ENCODE results near the gene TRIM65. TPM values are rescaled to one million over a fixed set of nuclear protein-coding genes. Genes with fewer than 3 reads are reported as not detected.

The TRIM65 gene
- total and polyA plus RNA-seq, 12 donors: 4.1 to 46.9 (median 14.5) TPM

- H3K9me3 ChIP-seq (replicated peaks in 1 of 3): no peaks in the 10 kb centered on the region
- H3K4me1 ChIP-seq (replicated peaks in 1 of 2): peaks cover 13 to 30% of the 10 kb centered on the region in 2 donors
- H3K4me3 ChIP-seq: no peak overlapping the region
- no peaks in the 10 kb centered on the region for H3K27me3 ChIP-seq
- 91 to 97% (median 94%) methylated on average over 14 to 16 of the region's 16 CpGs for WGBS, 4 donors
- peak in 1 of 7 donors; percentile 19 for DNase-seq
- no peak overlapping the region for H3K27ac ChIP-seq
- TF ChIP-seq POLR2A (IDR thresholded peaks at IDR 0.05) (no peak), CTCF (IDR thresholded peaks at IDR 0.05) (no peak)
- H3K36me3 ChIP-seq (replicated peaks in 1 of 2): peaks cover 0 to 50% of the 10 kb centered on the region in 2 donors
- intact Hi-C loops (cut with DNase I): loop anchor here in 1 of 2 donors (10.0 kb wide), 1 partner anchor 124 kb away; a partner anchor contains a TSS
Observed at GRCh38 chr17:75898791-75899190, 2.0 kb upstream of the TRIM65 start.

- no peak for TF ChIP-seq POLR2A (IDR thresholded peaks at IDR 0.05)
- no peak for TF ChIP-seq CTCF (IDR thresholded peaks at IDR 0.05)
- intact Hi-C loops (cut with DNase I): loop anchor here in 1 of 2 donors (10.0 kb wide), 1 partner anchor 123 kb away; a partner anchor contains a TSS
- 79 to 92% (median 87%) methylated on average over 5 to 8 of the region's 8 CpGs for WGBS, 4 donors
- Histone ChIP-seq H3K4me3 (no peak overlapping the region), H3K4me1 (replicated peaks in 1 of 2) (peaks cover 11 to 23% of the 10 kb centered on the region in 2 donors), H3K27me3 (no peaks in the 10 kb centered on the region), H3K36me3 (replicated peaks in 1 of 2) (peaks cover 0 to 48% of the 10 kb centered on the region in 2 donors), H3K27ac (no peak overlapping the region), H3K9me3 (replicated peaks in 1 of 3) (no peaks in the 10 kb centered on the region)
- peak in 2 of 7 donors; percentile 26 to 56 for DNase-seq
Observed at GRCh38 chr17:75898065-75898464, 1.3 kb upstream of the TRIM65 start.

GRCh38 chr17:75897160-75898019 lies 639 bp upstream of the TRIM65 start:
- intact Hi-C loops (cut with DNase I): loop anchor here in 1 of 2 donors (10.0 kb wide), 1 partner anchor 123 kb away; a partner anchor contains a TSS
- TF ChIP-seq POLR2A (IDR thresholded peaks at IDR 0.05) (no peak), CTCF (IDR thresholded peaks at IDR 0.05) (no peak)
- Histone ChIP-seq H3K4me3 (peak overlapping the region in 2 of 4 donors; percentile 61 to 84), H3K36me3 (replicated peaks in 1 of 2) (peaks cover 0 to 42% of the 10 kb centered on the region in 2 donors), H3K27ac (peak overlapping the region in 4 of 5 donors; percentile 81 to 96 (median 88)), H3K9me3 (replicated peaks in 1 of 3) (no peaks in the 10 kb centered on the region), H3K27me3 (no peaks in the 10 kb centered on the region), H3K4me1 (replicated peaks in 1 of 2) (peaks cover 11 to 22% of the 10 kb centered on the region in 2 donors)
- 52 to 90% (median 68%) methylated on average over 12 to 37 of the region's 37 CpGs for WGBS, 4 donors
- DNase-seq: peak in 3 of 7 donors; percentile 27 to 65 (median 31)

- Histone ChIP-seq H3K27me3 (no peaks in the 10 kb centered on the region), H3K9me3 (replicated peaks in 1 of 3) (no peaks in the 10 kb centered on the region), H3K4me1 (replicated peaks in 1 of 2) (peaks cover 11 to 22% of the 10 kb centered on the region in 2 donors), H3K36me3 (replicated peaks in 1 of 2) (peaks cover 0 to 34% of the 10 kb centered on the region in 2 donors), H3K4me3 (peak overlapping the region in 2 of 4 donors; percentile 61 to 84), H3K27ac (peak overlapping the region in 4 of 5 donors; percentile 81 to 96 (median 88))
- DNase-seq: peak in 2 of 7 donors; percentile 22 to 24
- peak in 2 of 6 experiments; percentile 25 to 27 for TF ChIP-seq CTCF (IDR thresholded peaks at IDR 0.05)
- no peak for TF ChIP-seq POLR2A (IDR thresholded peaks at IDR 0.05)
- WGBS, 4 donors: 49 to 53% (median 53%) methylated on average over 24 to 28 of the region's 28 CpGs
- intact Hi-C loops (cut with DNase I): loop anchor here in 1 of 2 donors (10.0 kb wide), 1 partner anchor 121 kb away; a partner anchor contains a TSS
Observed at GRCh38 chr17:75895370-75896155, 1.2 kb downstream of the TRIM65 start.

All from adrenal gland (tissue), 12 donors.